Muscle of leg (tissue), 11 donors: Measurements from ENCODE around the gene C19orf73. TPM values are rescaled to one million over a fixed set of nuclear protein-coding genes. Genes with fewer than 3 reads are reported as not detected.

Source experiments
- DNase-seq: peaks from one replicate; pipeline ENCODE4 v3.0.0; 2013
- H3K27ac ChIP-seq: one replicate; pipeline ENCODE4 v1.5.1; 2013; ENCODE audit warnings: mild to moderate bottlenecking, low read length, control low read depth
- H3K27me3 ChIP-seq: one replicate; pipeline ENCODE4 v1.6.1; 2013; ENCODE audit warnings: low read length; ENCODE audit not compliant: control insufficient read depth, insufficient read depth
- H3K36me3 ChIP-seq: one replicate; pipeline ENCODE4 v1.6.1; 2013; ENCODE audit warnings: low read length; ENCODE audit not compliant: control insufficient read depth, insufficient read depth
- H3K4me1 ChIP-seq: one replicate; pipeline ENCODE4 v1.6.1; 2013; ENCODE audit warnings: low read length; ENCODE audit not compliant: control insufficient read depth, insufficient read depth
- H3K4me3 ChIP-seq: one replicate; pipeline ENCODE4 v1.5.1; 2013; ENCODE audit warnings: low read length, control low read depth
- H3K9me3 ChIP-seq: replicated peaks from 2 replicates; pipeline ENCODE4 v1.6.1; 2013; ENCODE audit warnings: low read depth, low read length; ENCODE audit not compliant: control insufficient read depth
- WGBS: methylation state at CpG from one replicate; pipeline ENCODE4 v1.1.5; 2013; ENCODE audit warnings: missing lambda C conversion rate; ENCODE audit not compliant: insufficient coverage; 5-methylcytosine and 5-hydroxymethylcytosine counted together
- polyA plus RNA-seq, 8 donors: library from polyadenylated mRNA; unstranded; fragments of 120-200 nt; gene quantifications; one replicate each; pipeline versions ENCODE4 v1.2.1 to v1.2.3, GENCODE V29; 2013; ENCODE audit warnings: inconsistent platforms in 1 of 8, low replicate concordance in 1 of 8; ENCODE audit not compliant: insufficient read length in 8 of 8, insufficient read depth in 1 of 8
- total RNA-seq: library from RNA; stranded (reverse); fragments of 120-200 nt; gene quantifications from one replicate; pipeline ENCODE4 v1.2.4, GENCODE V29; 2013

Gene C19orf73
- total and polyA plus RNA-seq, 9 donors, result 0.33 to 1.2 (median 0.69) TPM

- H3K27me3 ChIP-seq, result no peaks in the 10 kb centered on the region
- peak overlapping the region; percentile 99 for H3K27ac ChIP-seq
- H3K9me3 ChIP-seq, result no peaks in the 10 kb centered on the region
- peak overlapping the region; percentile 31 for H3K4me3 ChIP-seq
- peaks cover 3% of the 10 kb centered on the region for H3K36me3 ChIP-seq
- 15% methylated on average over 2 of the region's 4 CpGs for WGBS
- peak; percentile 90 for DNase-seq
- H3K4me1 ChIP-seq, result peaks cover 56% of the 10 kb centered on the region
Measured at GRCh38 chr19:49155820-49156346, 36.9 kb upstream of the C19orf73 start.

DNA sequence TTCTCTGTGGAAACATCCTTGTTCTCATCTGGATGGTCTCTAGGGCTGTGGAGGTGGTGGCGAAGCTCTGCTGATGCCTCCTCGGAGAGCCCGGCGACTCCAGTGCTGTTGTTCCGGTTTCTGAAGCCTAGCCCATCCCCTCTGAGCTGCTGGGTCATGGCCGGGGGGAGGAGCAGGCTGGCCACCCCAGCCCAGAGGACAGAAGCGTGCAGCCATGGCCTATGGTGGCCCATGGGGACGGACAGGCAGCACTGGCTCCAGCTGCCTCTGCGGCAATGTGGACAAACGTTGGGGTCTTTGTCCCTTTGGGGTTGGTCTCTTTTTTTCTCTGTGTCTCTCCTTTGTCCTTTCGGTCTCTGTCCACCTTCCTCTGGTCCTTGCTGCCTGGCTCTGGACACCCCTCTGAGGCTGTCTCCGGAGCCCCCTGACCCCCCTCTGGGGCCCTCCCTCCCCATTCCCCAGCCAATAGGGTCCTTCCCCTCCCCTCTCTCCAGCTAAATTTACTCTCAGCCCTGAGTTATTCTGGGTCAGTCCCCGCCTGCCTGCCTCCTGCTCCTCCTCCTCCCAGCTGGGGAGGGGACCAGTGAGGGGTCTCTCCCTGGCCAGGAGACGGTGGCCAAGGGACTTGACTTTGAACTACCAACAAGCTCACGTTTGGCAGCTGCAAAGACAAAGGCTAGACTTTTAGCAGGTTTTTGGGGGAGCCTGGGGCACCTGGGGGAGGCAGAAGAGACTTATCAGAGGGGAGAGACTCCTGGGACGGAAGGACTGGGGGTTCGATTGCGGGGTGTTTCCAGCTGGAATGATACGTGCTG lies 36.3 kb upstream of the C19orf73 start, which contains the start of gene HRC:
Gene HRC, minus strand, starts transcription at position 392 of the 815 bp plus-strand sequence. Its CDS starts 159 bp downstream, at position 233.
- H3K9me3 ChIP-seq, result no peaks in the 10 kb centered on the region
- H3K27me3 ChIP-seq, result no peaks in the 10 kb centered on the region
- H3K4me3 ChIP-seq, result peak within 1 kb of the TSS; percentile 45
- 17% methylated on average over 18 of the region's 19 CpGs for WGBS
- peak; percentile 84 for DNase-seq
- H3K4me1 ChIP-seq, result peaks cover 59% of the 10 kb centered on the region
- H3K36me3 ChIP-seq, result peaks cover 3% of the 10 kb centered on the region
- peak within 1 kb of the TSS; percentile 99 for H3K27ac ChIP-seq

- Histone ChIP-seq H3K36me3 (peaks cover 3% of the 10 kb centered on the region), H3K4me1 (peaks cover 67% of the 10 kb centered on the region), H3K27ac (peak overlapping the region; percentile 99), H3K9me3 (no peaks in the 10 kb centered on the region), H3K27me3 (no peaks in the 10 kb centered on the region), H3K4me3 (peak overlapping the region; percentile 45)
- DNase-seq, result no peak
- WGBS, result 100% methylated on average over 3 of the region's 6 CpGs
Measured at GRCh38 chr19:49154279-49154678, 35.3 kb upstream of the C19orf73 start.

DNA sequence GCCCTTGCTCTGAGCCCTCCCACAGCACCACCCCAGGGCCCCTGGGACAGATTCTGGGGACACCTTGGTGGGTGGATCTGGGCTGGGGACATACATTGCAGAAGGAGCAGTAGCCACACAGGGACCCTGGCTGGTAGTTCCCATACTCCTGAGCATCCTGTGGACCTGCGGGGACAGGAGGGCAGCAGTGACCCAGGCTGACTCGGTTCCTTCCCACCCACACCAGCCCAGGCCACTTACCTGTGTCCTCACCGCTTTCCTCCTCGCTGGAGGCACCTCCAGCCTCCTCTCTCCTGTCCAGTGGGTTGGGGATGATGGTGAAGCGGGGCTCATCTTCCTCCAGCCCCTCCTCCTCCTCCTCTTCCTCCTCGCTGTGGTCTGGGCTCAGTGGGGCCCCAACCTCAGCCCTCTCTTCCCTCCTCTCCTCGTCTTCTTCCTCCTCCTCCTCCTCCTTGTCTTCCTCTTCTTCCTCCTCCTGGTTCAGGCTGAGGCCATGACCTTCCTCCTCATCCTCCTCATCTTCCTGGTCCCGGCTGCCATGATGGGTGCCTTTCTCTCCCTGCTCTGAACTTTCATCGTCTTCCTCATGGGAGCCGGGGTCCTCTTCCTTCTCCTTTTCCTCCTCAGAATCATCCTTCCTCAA lies 34.3 kb upstream of the C19orf73 start:
- Histone ChIP-seq H3K36me3 (peaks cover 3% of the 10 kb centered on the region), H3K4me3 (peak overlapping the region; percentile 45), H3K27me3 (no peaks in the 10 kb centered on the region), H3K4me1 (peaks cover 71% of the 10 kb centered on the region), H3K27ac (peak overlapping the region; percentile 35), H3K9me3 (no peaks in the 10 kb centered on the region)
- 86% methylated on average over 4 of the region's 10 CpGs for WGBS
- no peak for DNase-seq

- no peaks in the 10 kb centered on the region for H3K9me3 ChIP-seq
- no peaks in the 10 kb centered on the region for H3K27me3 ChIP-seq
- H3K4me1 ChIP-seq, result peaks cover 70% of the 10 kb centered on the region
- peak overlapping the region; percentile 38 for H3K4me3 ChIP-seq
- peaks cover 3% of the 10 kb centered on the region for H3K36me3 ChIP-seq
- H3K27ac ChIP-seq, result peak overlapping the region; percentile 91
- DNase-seq, result no peak
- WGBS, result 21% methylated on average over 8 of the region's 10 CpGs
Measured at GRCh38 chr19:49152119-49152550, 33.2 kb upstream of the C19orf73 start.

DNA sequence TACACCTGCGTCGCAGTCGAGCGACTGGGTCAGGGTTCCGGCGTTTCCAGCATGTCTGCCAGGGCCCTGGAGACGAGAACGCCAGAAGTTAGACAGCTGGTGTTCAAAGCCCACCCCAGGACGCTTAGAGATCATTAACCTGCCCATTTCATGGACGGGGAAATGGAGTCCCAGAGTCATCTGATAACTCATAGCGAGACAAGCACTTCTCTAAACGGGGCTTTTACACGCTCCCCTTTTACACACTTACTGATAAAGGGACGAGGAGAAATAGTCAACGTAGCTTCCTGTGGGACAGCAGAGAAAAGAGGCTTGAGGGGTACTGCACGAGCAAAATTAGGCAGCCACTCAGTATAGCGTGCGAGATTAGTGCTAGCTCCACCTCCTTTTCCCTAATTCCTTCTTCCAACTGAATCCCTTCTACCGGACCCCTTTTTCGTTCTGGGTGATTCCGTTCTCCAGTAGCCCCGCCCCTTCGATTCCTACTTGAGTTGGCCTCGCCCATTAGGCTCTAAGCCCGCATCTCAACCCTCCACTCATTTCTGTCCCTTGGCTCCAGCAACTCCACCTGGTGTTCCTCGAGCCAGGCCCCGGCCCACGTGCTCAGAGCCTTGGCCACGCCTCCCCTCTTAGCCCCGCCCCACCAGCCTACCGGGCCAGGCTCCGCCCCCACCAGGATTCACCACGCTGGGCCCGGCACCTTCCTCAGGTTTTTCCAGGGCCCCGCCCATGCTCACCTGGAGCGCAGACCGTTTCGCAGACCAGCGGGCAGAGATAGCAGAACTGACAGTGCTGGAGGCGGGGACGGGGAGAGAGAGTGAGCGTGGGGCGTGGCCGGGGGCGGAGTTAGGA lies 32.5 kb upstream of the C19orf73 start:
- H3K27ac ChIP-seq, result peak overlapping the region; percentile 91
- peaks cover 67% of the 10 kb centered on the region for H3K4me1 ChIP-seq
- WGBS, result 4% methylated on average over 36 of the region's 45 CpGs
- no peaks in the 10 kb centered on the region for H3K9me3 ChIP-seq
- no peaks in the 10 kb centered on the region for H3K27me3 ChIP-seq
- DNase-seq, result peak; percentile 84
- H3K36me3 ChIP-seq, result peaks cover 3% of the 10 kb centered on the region
- H3K4me3 ChIP-seq, result peak overlapping the region; percentile 95

DNA sequence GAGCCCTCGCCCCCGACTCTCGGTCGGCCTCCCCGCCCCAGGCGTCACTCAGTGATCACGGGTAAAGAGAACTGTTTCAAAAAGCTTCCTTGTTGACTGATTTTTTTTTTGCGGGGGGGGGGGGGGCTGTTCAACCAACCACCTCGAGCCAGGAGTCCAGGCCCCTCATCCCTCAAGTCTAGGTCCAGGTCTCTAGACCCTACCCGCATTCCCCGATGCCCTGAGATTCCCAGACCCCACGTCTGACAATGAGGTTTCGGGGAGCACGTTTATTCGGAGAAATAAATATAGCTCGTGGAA lies 32.0 kb upstream of the C19orf73 start:
- Histone ChIP-seq H3K4me1 (peaks cover 67% of the 10 kb centered on the region), H3K36me3 (peaks cover 3% of the 10 kb centered on the region), H3K4me3 (peak overlapping the region; percentile 95), H3K27ac (peak overlapping the region; percentile 91), H3K27me3 (no peaks in the 10 kb centered on the region), H3K9me3 (no peaks in the 10 kb centered on the region)
- no peak for DNase-seq
- WGBS, result 19% methylated on average over 3 of the region's 16 CpGs

DNA sequence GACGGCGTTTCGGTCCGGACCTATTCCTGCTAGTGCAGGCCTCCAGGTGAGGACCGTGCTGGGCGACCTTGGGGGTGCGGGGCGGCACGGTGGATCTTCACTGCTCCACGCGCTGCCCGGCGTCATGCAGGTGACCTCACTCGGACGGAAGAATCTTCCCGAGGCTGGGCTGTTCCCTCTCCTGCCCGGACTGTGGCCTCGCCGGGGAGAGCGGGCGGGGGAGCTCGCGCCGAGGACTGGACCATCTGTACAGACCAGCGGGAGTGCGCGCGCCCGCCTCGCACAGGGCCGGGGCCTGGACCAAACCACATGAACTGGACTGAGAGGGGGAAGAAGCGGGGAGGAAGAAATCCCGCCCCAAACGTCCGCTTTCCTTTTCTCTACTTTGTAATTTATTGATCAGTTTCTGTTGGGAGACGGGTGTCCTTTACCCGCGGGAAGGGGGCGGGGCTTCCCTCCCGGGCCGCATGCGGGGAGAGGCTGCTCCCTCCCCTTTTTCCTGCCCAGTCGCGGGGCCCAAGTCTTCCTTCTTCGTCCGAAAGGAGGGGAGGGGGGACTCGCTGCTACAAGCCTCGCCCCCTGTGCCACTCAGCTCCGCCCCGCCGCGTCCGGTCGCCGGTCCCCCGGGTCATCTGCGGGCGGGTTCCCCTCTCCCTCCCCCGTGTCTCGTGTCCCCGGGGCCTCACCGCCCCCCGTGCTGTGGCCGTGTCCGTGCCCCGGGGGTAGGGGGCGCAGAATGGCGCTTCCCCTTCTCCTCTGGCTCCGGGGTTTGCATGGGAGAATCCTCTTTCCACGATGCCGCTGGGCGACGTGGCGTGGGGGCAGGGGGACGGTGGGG lies 31.4 kb upstream of the C19orf73 start:
- no peaks in the 10 kb centered on the region for H3K9me3 ChIP-seq
- H3K36me3 ChIP-seq, result peaks cover 3% of the 10 kb centered on the region
- peak; percentile 97 for DNase-seq
- peak overlapping the region; percentile 91 for H3K27ac ChIP-seq
- peak overlapping the region; percentile 95 for H3K4me3 ChIP-seq
- peaks cover 67% of the 10 kb centered on the region for H3K4me1 ChIP-seq
- WGBS, result 0% methylated on average over 23 of the region's 75 CpGs
- H3K27me3 ChIP-seq, result no peaks in the 10 kb centered on the region

- peaks cover 61% of the 10 kb centered on the region for H3K4me1 ChIP-seq
- 1% methylated on average over 16 of the region's 23 CpGs for WGBS
Measured at GRCh38 chr19:49149652-49150105, 30.7 kb upstream of the C19orf73 start.

More at GRCh38 chr19:49149652-49150105, 30.7 kb upstream of the C19orf73 start:
- DNase-seq, result peak; percentile 97
- peaks cover 3% of the 10 kb centered on the region for H3K36me3 ChIP-seq
- no peaks in the 10 kb centered on the region for H3K27me3 ChIP-seq
- H3K9me3 ChIP-seq, result no peaks in the 10 kb centered on the region
- H3K4me3 ChIP-seq, result peak overlapping the region; percentile 95
- H3K27ac ChIP-seq, result peak overlapping the region; percentile 91
